AG08395 (cell line): ENCODE measurements around the gene OGFOD1.

Experiments
- DNase-seq: peaks from one replicate; pipeline ENCODE4 v3.0.0; 2012; ENCODE audit warnings: mixed read lengths, low spot score

Gene OGFOD1

DNA sequence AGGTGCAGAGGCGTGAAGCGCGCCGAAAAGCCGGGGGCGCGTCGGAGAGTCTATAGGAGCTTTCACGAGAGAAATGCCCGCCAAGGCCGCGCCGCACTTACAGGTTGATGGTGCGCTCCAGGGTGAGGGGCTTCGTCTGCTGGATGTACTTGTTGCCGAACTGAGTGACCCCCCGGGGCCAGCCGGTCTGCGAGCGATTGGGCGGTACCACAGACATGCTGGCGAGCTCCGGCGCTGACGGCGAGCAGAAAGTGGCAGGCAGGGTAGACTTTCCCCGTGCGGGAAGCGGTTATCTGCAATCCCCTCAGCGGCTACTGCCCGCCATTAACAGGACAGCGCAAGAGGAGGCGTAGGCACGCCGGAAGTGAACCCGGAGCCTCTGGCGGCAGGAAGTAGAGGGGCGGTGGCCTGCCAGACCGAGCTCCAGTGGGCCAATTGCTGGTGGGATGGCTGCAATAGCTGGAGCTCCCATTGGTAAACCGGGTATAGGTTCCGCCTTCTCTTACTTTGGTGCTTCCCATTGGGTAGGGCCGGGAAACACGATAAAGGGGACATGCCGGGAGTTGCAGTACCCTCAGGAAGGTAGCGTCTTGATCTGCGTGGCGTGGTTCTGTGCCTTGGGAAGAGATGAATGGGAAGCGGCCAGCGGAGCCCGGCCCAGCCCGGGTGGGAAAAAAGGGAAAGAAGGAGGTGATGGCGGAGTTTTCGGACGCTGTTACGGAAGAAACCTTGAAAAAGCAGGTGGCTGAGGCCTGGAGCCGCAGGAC is at the start of gene OGFOD1, which contains the start of gene NUDT21:
TSS of gene OGFOD1 (plus strand) at position 569 of the 767 bp plus-strand sequence. CDS start at position 628, 59 bp downstream.
TSS of gene NUDT21 (minus strand) at position 347 of the 767 bp plus-strand sequence. CDS start at position 217, 130 bp downstream.
- DNase-seq: peak; percentile 100

DNA sequence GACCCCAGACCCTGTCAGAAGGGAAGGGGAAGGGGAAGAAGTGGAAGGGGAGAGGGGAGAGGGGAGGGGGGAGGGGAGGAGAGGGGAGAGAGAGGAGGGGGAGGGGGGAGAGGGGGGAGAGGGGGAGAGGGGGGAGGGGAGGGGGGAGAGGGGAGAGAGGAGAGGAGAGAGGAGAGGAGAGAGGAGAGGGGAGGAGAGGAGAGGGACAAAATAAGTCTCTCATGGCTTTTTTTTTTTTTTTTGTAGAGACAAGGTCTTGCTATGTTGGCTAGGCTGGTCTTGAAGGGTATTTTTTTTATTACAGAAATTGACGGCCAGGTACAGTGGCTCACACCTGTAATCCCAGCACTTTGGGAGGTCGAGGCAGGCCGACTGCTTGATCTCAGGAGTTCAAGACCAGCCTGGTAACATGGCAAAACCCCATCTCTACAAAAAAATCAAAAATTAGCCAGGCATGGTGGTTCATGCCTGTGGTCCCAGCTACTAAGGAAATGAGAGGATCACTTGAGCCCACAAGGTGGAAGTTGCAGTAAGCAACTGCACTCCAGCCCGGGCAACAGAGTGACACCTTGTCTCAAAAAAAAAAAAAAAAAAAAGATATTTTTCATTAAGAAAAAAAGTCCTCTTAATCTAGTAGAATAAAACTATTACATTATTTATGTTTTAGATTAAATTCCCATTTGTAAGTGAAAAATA is 45.2 kb upstream of the OGFOD1 start:
- DNase-seq: no peak

DNA sequence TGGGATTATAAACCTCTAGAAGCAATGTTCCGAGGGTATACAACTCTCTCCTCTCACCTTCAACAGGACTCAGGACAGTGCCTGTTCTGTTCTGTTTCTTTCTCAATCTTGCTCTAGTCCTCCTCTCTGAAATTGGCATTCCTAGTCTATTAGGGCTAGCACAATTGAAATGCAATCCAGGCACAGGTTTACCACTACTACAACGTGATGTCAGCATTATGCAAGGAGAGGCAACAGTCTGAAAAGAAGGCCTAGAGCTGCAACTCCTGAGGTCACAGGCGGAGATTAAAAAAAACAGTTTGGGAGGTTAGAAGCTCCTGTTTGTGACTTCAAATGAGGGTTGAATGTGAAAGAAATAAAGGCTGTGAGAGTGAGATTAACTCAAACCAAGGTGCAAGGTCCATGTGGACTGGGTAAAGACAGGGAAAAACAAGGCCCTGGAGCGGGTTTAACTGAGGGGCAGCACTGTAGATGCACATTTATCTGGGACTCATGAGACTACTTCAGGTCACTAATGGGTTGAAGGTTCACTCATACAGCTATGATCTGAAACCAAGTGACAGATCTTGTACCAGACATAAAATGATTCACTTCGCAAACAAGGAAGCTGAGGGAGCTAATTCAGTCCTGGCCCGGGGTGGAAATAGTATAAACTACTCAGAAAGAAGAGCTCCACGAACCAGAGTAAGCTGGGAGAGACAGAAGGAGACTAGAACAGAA is 42.8 kb upstream of the OGFOD1 start:
- DNase-seq: no peak

DNA sequence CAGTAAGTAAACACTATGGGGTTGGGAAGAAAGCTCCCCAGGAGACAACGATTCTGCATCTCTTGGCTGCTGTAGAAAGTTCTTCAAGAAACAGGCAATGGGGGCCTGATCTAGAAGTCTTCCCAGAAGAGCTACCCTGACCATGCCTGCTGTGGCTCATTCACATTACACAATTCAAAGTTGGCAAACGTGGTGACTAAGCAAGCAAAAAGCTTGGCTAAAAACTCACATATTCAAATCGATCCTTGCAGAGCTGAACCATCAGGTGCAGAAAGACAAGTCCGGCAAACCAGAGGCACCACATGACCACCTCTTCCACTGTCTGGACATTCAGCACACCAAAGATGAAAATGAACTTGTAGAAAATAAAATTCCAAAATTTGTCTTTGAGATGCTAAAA is 42.2 kb upstream of the OGFOD1 start:
- peak; percentile 25 for DNase-seq

DNA sequence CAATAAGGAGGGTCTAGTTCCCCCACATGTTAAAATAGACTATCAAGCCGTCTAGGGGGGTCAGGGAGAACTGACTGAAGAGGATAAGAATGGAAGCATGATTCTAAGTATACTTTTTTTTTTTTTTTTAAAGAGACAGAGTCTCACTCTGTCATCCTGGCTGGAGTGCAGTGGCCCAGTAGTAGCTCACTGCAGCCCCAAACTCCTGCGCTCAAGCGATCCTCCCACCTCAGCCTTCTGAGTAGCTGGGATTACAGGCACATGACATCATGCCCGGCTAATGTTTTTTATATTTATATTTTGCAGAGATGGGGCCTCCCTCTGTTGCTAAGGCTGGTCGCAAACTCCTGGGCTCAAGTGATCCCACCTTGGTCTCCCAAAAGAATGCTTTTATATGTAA is 40.2 kb upstream of the OGFOD1 start:
- no peak for DNase-seq

DNA sequence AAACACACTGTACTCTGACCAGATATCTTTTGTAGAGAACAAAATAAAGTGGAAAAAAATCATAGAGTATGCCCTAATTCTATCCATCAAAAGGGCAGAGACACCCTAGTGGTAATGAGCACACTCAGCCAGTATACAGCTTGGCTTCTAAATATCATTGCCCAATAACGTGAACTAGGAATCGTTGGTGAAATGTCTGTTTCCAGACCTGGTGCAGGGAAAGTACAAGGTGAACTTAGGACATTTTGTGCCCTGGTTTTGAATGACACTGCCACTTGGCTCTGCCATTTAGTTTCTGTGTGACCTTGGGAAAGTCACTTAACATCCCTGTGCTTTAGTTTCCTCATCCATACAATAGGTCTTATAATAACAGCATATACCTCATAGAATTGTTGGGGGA is 39.7 kb upstream of the OGFOD1 start:
- no peak for DNase-seq

DNA sequence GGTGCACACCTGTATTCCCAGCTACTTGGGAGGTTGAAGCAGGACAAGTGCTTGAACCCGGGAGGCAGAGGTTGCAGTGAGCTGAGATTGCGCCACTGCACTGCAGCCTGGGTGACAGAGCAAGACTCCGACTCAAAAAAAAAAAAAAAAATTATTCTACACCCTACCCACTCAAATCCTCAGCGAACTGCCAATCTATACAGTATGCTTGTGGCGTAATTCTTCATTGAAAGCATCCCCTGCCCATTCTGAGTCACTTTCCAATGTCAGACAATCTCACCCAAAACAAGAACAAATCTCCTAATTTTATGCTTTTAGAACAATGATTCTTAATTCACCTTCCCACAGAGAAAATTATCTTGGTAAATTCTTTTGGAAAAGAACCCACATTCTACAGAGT is 38.0 kb upstream of the OGFOD1 start:
- no peak for DNase-seq

DNA sequence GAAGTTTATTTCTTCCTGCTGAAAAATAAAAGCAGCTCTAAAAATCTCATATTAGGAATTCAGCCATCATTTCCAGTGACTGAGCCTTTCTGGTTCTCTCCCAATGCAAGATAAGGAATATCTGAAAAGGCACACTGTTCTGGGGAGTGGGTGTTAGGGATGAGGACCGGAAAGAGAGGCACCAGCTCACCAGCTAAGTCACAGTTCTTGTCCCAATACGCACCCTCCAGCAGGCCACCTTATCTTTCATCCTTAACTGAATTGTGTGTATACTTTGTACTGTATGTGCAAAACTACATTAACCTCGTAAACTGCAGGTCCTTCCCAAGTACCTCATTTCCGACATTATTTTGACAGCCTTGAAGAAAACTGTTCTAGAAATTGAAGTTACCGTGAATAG is 37.0 kb upstream of the OGFOD1 start:
- DNase-seq: no peak

DNA sequence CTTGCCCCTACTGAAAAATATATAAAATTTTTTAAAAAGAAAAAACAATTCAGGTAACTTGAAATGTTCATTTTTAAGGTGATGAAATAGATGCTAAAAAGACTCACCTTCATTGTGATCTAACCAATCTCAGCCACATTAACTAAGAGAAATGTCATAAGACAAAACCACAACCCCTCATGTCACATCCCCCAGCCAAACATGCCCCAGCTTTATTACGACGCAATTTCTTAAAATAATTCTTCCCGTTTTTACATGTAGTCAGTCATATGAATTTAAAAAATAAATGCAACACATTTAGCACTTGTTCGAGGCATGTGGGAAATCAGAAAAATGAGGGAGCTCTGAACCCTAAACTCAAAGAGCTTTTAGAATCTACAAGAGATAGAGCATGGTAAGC is 35.5 kb upstream of the OGFOD1 start:
- DNase-seq: no peak

DNA sequence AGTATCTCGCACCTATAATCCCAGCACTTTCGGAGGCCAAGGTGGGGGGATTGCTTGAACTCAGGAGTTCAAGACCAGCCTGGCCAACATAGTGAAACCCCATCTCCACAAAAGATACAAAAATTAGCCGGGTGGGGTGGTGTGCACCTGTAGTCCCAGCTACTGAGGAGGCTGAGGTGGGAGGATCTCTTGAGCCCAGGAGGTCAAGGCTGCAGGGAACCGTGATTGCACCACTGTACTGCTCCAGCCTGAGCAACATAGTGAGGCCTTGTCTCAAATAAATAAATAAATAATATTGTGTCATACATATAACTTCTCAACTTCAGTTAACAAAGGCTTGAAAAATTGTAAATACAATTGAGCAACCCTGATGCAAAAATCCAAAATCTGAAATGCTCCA is 34.2 kb upstream of the OGFOD1 start:
- no peak for DNase-seq

DNA sequence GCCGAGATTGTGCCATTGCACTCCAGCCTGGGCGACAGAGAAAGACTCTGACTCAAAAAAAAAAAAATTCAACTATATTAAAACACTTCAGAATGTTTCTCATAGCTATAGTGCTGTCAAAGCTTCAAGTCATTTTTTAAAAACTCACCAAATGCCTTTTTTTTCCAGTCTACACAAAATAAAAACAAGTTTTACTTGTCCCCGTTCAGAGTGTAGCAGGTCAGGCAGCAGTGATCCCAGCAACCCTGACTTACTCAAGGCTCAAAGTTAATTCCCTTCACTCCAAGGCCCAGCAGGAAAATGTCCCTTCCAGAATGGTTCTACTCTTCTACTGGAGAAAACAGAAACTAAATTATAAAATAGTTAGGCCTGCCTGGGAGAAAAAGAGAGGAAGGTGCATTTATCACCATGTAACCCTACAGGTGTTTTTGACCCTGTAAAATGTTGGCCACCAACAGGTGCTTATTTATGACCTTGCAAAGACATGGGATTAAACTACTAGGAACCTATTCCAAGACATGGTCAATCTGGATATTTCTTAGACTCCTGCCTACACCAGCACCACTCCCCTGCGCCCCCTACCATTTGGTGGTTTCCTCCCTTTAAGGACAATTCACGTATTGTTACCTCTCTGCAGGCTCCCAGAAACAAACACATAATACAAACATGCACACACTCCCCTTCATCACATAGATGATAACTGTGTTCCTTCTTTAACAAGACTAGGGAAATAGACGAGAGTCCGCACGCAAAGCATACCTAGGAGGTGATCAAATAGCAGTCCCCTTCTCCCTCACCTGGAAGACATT is 31.4 kb upstream of the OGFOD1 start:
- DNase-seq: no peak

DNA sequence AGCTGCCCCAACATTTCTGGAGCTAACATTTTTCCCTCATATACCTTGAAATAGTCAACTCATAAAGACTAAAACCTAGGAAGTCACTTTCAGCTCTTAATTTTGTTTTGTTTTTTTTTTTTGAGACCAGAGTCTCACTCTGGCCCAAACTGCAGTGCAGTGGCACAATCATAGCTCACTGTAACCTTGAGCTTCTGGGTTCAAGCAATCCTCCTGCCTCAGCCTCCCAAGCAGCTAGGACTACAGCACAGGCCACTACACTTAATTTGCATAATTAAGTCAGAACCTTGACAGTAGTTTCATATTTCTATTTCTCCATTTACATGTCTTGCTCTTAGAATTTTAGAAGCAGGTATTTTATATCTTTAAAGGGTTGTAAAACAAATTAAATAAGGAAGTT is 30.7 kb upstream of the OGFOD1 start:
- no peak for DNase-seq

DNA sequence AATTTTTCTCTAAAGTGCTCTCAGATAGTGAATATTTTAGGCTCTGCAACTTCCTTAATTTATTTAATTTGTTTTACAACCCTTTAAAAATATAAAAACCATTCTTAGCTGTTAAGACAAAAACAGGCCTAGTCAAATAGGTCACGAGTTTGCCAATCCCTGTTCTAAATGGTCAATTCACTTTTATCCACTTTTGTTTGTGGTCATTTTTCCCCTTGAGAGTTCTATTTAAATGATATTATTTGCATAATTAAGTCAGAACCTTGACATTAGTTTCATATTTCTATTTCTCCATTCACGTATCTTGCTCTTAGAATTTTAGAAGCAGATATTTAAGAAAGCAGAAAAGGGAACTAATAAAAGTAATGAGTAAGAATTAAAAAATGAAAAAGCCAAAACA is 30.0 kb upstream of the OGFOD1 start:
- no peak for DNase-seq

DNA sequence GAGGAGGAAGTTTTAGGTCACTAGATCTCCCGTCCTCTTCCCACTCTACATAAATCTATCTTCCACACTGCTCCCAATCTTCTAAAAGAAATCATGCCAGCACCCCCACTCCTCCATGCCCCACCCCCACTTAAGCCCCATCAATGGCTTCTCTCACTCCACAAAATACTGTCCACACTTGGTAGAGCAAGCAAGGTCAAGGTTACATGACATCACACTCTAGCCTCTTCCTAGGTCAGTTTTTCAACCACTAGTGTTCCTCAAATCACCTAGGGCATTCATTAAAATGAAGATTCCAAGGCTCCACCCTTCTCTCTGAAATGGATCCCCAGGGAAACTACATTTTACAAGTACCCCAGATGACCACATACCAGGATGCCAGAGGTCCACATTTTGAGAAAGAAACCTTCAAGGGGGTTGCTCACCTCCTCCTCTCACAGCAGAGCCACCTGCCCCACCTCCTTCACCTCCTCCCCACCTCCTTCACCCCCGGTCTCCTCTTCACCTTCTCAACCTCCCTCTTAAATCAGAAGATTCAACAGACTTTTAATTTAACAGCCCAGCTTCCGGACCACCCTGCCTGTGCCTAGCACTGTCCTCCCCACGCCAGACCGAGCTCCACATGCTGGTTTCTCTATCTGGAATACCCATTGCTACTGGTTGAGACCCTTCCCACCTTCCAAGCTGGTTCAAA is 29.2 kb upstream of the OGFOD1 start:
- no peak for DNase-seq

DNA sequence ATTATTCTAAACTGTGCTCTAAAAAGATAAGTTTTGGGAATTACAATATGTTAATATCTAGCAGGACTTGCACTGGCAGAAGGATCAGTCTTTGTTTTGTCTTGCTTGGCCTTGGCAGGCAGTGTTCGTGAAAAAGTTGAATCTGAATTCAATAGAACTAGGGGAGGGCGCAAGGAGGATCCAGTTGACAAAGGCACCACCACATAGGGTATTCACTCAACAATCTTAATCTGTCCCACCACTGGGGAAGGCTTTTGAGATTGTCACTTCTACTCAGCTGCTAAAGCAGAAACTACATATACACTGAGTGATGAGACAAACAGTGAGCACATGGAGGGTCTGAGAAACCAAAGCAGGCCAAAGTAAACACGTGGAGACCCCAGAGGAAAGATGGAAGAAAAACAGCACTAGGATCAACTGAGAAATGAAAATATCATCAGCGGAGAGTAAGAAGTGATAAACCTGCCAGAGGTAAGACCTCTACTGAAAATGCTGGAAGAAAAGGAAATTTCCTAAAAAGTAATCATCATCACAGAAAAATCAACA is 28.4 kb upstream of the OGFOD1 start:
- DNase-seq: no peak

DNA sequence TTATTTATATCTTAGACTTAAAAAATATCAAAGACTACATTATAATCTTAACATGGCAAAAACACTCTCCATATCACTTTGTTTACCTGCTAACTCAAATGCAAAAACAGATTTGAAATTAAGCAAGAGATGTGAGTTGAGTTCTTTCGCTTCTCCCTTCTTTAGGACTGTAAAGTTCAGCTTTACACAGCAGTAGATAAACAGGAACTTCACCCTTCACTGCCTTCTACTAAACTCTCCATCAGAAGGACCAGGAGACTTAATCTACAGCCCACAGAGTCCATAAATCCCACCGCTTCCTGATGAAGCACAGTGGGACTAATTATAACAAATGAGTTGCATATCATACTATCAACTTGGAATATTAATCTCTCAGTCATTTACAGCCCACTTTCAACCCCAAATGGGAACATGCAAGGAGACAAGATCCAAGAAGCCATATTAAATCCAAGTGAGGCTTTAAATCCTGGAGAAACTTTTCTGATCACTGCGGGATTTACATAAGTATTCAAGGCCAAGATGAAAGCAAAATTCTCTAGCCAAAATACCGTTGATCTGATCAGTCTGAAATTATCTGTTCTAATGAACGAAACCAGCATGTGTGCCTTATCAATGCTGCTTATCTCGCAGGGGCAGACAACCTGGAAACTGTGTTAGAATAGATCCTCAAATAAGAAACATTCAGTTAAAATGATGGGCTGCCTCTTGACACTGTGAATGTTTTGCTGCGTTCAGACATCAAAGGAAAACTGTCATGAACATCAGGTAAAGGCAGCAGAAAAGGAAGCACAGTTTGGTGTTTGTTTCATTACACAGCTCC is 27.6 kb upstream of the OGFOD1 start:
- no peak for DNase-seq

DNA sequence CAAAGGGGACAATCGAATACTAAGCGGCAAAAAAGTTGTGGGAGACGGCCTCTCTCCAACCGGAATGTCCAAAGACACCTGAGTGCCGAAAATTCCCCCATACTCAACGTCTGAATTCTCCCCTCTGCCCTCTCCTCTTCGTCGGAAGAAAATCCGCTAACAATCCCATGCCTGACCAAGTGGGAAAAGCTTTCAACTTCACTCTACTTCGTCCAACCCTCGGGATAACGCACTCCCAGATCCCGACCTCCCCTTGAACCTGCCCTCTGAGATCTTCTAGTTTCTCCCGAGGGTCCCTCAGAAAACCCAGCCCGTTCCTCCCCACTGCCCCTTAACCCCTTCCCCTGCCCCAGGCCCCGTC is 27.0 kb upstream of the OGFOD1 start:
- DNase-seq: no peak

DNA sequence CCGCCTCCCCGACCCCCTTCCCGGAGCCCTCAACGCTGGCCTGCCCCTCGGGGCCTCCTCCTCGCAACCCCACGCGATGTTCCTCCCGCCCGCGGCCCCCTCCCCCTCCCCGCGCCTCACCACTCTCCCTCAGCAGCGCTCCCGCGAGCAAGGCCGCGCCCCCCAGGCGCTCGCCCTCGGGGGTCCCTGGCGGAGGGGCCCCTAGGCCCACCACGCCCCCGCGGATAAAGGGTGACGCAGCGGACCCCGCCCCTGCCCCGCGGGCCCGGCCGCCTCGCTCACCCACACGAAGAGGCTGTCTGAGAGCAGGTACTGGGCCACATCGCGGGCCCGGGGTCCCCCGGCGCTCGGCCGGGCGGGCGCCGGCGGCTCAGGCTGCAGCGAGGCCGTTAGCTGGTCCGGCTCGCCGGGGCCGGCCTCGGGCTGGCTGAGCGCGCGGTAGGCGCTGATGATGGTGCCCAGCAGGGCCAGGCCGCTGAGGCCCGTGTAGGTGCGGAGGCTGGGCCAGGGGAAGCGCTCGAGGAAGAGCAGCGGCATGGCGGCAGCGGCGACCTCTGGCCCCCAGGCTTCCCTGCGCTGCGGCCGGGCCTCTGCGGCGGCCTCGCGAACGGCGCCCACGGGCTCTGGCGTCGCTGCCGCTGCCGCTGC is 26.4 kb upstream of the OGFOD1 start:
- DNase-seq: peak; percentile 33

DNA sequence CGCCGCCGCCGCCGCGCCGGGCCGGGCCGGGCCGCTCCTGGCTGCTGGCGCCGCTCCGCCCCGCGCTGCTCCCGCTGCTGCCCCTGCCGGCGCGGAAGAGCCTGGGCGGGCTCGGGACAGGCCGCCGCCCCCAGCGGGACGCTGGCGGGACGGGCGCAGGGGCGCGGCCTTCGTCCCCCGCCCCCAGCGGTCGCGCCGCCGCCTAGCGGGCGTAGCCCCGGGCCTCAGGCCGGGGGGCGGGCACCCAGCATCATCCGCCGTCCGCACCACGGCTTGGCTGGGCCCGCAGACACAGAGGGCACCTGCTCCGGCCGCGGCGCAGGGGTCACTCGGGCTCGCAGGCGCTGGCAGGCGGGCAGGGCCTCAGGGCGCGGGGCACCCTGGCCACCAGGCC is 25.9 kb upstream of the OGFOD1 start, which contains the start of gene AMFR:
TSS of gene AMFR (minus strand) at position 107 of the 394 bp plus-strand sequence. CDS start 218 bp downstream, outside the sequence.
- peak; percentile 95 for DNase-seq

DNA sequence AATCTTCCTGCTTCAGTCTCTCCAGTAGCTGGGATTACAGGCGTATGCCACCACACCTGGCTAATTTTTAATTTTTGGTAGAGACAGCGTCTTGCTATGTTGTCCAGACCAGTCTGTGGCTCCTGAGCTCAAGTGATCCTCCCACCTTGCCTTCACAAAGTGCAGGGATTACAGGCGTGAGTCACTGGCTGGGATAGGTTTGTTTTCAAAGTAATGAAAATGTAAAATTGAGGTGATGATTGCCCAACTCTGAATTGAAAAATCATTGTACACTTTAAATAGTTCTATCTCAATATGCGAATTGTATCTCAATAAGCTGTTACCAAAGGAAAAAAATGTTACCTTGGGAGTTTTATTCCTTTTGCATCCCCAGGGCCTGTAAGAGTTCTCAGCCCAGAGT is 24.8 kb upstream of the OGFOD1 start:
- DNase-seq: no peak
